ENCODE data around the gene ACOT6.

DNA sequence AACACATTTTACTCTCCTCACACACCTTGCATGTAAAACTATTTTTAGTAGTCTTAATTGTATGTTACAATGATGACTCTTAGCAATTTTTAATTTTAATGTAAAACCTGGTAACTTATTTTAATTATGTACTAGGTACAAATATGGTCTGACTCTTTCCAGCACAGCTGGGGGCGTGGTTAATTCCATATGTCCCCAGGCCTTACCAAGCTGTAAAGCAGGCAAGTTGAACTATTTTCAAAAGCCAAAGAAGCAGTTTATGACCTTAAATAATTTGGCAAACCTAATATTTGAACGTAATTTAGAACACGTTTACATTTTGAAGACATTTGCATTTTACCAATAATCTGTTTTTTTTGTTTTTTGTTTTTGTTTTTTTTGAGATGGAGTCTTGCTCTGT, 9.3 kb upstream of the ACOT6 start:
- TF ChIP-seq CTCF (IDR thresholded peaks at IDR 0.05): no peak
- no peak for TF ChIP-seq POLR2A (IDR thresholded peaks at IDR 0.05)

Measured in thyroid gland (tissue), 4 donors.